ENCODE data around the gene MROH7. TPM values are rescaled to one million over a fixed set of nuclear protein-coding genes. Genes with fewer than 3 reads are reported as not detected.
A peak's percentile ranks its signal among the peaks of the same experiment; 100 is the strongest.

MROH7 gene
- total and polyA plus RNA-seq, 2 of the 13 experiments (the other 11 are each of a cell fraction or from before 2014, with no cell fraction given) = 0.09 TPM

- H3K27ac ChIP-seq (ENCODE audit: extremely low read length, insufficient read depth, low read length) = no peak overlapping the region
- H3K9ac ChIP-seq (ENCODE audit: insufficient read depth, low read depth, low read length) = no peak overlapping the region
- H3K79me2 ChIP-seq (ENCODE audit: insufficient read depth, low read length) = no peaks in the 10 kb centered on the region
- intact Hi-C loops (cut with micrococcal nuclease; ENCODE audit: unreplicated experiment) = no loop called here
- FAIRE-seq = no peak
- H4K20me1 ChIP-seq (ENCODE audit: insufficient read depth, low read length) = no peaks in the 10 kb centered on the region
- H3K27me3 ChIP-seq (ENCODE audit: control insufficient read depth in 1 of 2, insufficient read depth in 2 of 2, low read length in 2 of 2) = no peaks in the 10 kb centered on the region
- in situ Hi-C loops (cut with HindIII; ENCODE audit: extremely low pct_ligation_motif_present, low pct_unique_long_range_greater_than_20kb) = no loop called here
- no TSS peak for BruUV-seq (replicated peaks)
- peaks cover 15% of the 10 kb centered on the region for H3K4me1 ChIP-seq (ENCODE audit: insufficient read depth, low read length)
- ChIA-PET POLR2A (no interaction called here), CTCF (ENCODE audit: low intra/inter-chr PET ratio, low total read pairs) (no interaction called here)
- TF ChIP-seq MNT (IDR thresholded peaks at IDR 0.05) (peak; percentile 65), ZC3H13 (CRISPR knock-in tag; IDR thresholded peaks at IDR 0.05) (no peak), NFE2L2 (IDR thresholded peaks at IDR 0.05; ENCODE audit: low read length) (no peak), CREBL2 (CRISPR knock-in tag; IDR thresholded peaks at IDR 0.05; ENCODE audit: borderline replicate concordance) (no peak)
- WGBS (ENCODE audit: low lambda C conversion rate) = 89% methylated on average over 13 of the region's 21 CpGs
- H3K4me3 ChIP-seq (replicated peaks in 1 of 3; ENCODE audit: insufficient read depth in 1 of 3, low read depth in 2 of 3, low read length in 3 of 3) = no peak overlapping the region
- no peak for DNase-seq (ENCODE audit: low spot score)
- H3K4me2 ChIP-seq (ENCODE audit: low read depth, low read length) = no peak overlapping the region
- H2AFZ ChIP-seq (ENCODE audit: low read length) = no peak overlapping the region
- H3K9me3 ChIP-seq (ENCODE audit: low read length) = no peaks in the 10 kb centered on the region
- no peak; the same call in 1 of the 3 replicates for ATAC-seq
- no peaks in the 10 kb centered on the region for H3K36me3 ChIP-seq (replicated peaks in 1 of 2; ENCODE audit: control insufficient read depth in 1 of 2, insufficient read depth in 2 of 2, low read length in 2 of 2)
Observed at GRCh38 chr1:54600947-54601721, 40.5 kb upstream of the MROH7 start.

- Histone ChIP-seq H3K79me2 (ENCODE audit: insufficient read depth, low read length) (no peaks in the 10 kb centered on the region), H2AFZ (ENCODE audit: low read length) (no peak overlapping the region), H3K27me3 (ENCODE audit: control insufficient read depth in 1 of 2, insufficient read depth in 2 of 2, low read length in 2 of 2) (no peaks in the 10 kb centered on the region), H3K36me3 (replicated peaks in 1 of 2; ENCODE audit: control insufficient read depth in 1 of 2, insufficient read depth in 2 of 2, low read length in 2 of 2) (no peaks in the 10 kb centered on the region), H4K20me1 (ENCODE audit: insufficient read depth, low read length) (no peaks in the 10 kb centered on the region), H3K9ac (ENCODE audit: insufficient read depth, low read depth, low read length) (no peak overlapping the region), H3K9me3 (ENCODE audit: low read length) (no peaks in the 10 kb centered on the region), H3K4me2 (ENCODE audit: low read depth, low read length) (no peak overlapping the region), H3K4me1 (ENCODE audit: insufficient read depth, low read length) (peaks cover 14% of the 10 kb centered on the region), H3K4me3 (replicated peaks in 1 of 3; ENCODE audit: insufficient read depth in 1 of 3, low read depth in 2 of 3, low read length in 3 of 3) (no peak overlapping the region), H3K27ac (ENCODE audit: extremely low read length, insufficient read depth, low read length) (no peak overlapping the region)
- in situ Hi-C loops (cut with HindIII; ENCODE audit: extremely low pct_ligation_motif_present, low pct_unique_long_range_greater_than_20kb) = no loop called here
- intact Hi-C loops (cut with micrococcal nuclease; ENCODE audit: unreplicated experiment) = no loop called here
- POLR2A ChIA-PET = no interaction called here
- ATAC-seq = peak; percentile 72
- no TSS peak for BruUV-seq (replicated peaks)
- CTCF ChIA-PET (ENCODE audit: low intra/inter-chr PET ratio, low total read pairs) = no interaction called here
- DNase-seq (ENCODE audit: low spot score) = no peak
- TF ChIP-seq ZBTB33 (CRISPR knock-in tag; IDR thresholded peaks at IDR 0.05) (peak; percentile 72), KDM3A (CRISPR knock-in tag; IDR thresholded peaks at IDR 0.05; ENCODE audit: low read depth) (no peak)
- WGBS (ENCODE audit: low lambda C conversion rate) = 63% methylated on average over 7 of the region's 10 CpGs
- no peak for FAIRE-seq
Observed at GRCh38 chr1:54601730-54602129, 39.9 kb upstream of the MROH7 start.

Measured in HepG2 (cell line).